ENCODE data around the gene VAPA.
"Not testable (repeated sequence)": the region's sequence is repeated elsewhere in the genome, so short reads cannot be mapped to it uniquely, and the experiment has no call there.

VAPA gene

DNA sequence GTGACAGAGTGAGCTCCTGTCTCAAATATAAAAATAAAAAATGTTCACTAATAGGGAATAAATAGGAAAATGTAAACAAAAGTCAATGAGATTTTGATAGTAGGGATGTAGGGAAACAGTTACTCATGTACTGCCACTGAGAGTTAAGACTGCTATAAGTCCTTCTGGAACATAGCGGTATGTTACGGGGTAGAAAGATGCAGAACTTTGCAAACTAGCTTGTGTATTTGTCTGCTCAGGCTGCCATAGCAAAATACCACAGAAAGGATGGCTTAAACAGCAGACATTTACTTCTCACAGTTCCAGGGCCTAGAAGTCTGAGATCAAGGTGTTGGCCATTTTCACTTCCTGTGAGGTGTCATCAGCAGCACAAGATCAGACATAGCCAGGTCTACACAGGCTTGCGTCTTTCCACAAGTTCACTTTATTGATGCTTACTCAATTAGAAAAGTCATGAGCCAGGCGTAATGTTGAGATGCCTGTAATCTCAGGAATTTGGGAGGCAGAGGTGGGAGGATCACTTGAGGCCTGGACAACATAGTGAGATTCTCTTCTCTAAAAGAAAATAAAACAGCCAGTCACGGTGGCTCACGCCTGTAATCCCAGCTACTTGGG, 19.3 kb upstream of the VAPA start:
- Histone ChIP-seq H3K27ac (ENCODE audit: low read depth, low read length, poor library complexity, severe bottlenecking) (no peak overlapping the region), H3K4me3 (ENCODE audit: low read depth, low read length, poor library complexity, severe bottlenecking) (no peak overlapping the region), H3K9me2 (ENCODE audit: low read depth, low read length) (no peaks in the 10 kb centered on the region), H2AFZ (ENCODE audit: low read length) (no peak overlapping the region), H3K4me2 (ENCODE audit: low read length) (no peak overlapping the region), H3K79me2 (ENCODE audit: insufficient read depth, low read length) (no peaks in the 10 kb centered on the region), H3F3A (ENCODE audit: insufficient read depth, low read length) (no peaks in the 10 kb centered on the region), H3K4me1 (ENCODE audit: insufficient read depth, low read length, severe bottlenecking) (no peaks in the 10 kb centered on the region), H3K9ac (ENCODE audit: low read length) (no peak overlapping the region), H3K36me3 (ENCODE audit: insufficient read depth, low read length) (no peaks in the 10 kb centered on the region), H3K9me3 (ENCODE audit: low read length) (no peaks in the 10 kb centered on the region), H3K27me3 (ENCODE audit: insufficient read depth, low read length) (no peaks in the 10 kb centered on the region; the same call in 1 of the 2 replicates), H4K20me1 (ENCODE audit: insufficient read depth, low read length) (no peaks in the 10 kb centered on the region)
- TF ChIP-seq, protein P1, sequence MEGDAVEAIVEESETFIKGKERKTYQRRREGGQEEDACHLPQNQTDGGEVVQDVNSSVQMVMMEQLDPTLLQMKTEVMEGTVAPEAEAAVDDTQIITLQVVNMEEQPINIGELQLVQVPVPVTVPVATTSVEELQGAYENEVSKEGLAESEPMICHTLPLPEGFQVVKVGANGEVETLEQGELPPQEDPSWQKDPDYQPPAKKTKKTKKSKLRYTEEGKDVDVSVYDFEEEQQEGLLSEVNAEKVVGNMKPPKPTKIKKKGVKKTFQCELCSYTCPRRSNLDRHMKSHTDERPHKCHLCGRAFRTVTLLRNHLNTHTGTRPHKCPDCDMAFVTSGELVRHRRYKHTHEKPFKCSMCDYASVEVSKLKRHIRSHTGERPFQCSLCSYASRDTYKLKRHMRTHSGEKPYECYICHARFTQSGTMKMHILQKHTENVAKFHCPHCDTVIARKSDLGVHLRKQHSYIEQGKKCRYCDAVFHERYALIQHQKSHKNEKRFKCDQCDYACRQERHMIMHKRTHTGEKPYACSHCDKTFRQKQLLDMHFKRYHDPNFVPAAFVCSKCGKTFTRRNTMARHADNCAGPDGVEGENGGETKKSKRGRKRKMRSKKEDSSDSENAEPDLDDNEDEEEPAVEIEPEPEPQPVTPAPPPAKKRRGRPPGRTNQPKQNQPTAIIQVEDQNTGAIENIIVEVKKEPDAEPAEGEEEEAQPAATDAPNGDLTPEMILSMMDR (IDR thresholded peaks at IDR 0.05; ENCODE audit: low read length), result no peak
- no peak for TF ChIP-seq EZH2 (IDR thresholded peaks at IDR 0.05; ENCODE audit: borderline replicate concordance, low read length)

DNA sequence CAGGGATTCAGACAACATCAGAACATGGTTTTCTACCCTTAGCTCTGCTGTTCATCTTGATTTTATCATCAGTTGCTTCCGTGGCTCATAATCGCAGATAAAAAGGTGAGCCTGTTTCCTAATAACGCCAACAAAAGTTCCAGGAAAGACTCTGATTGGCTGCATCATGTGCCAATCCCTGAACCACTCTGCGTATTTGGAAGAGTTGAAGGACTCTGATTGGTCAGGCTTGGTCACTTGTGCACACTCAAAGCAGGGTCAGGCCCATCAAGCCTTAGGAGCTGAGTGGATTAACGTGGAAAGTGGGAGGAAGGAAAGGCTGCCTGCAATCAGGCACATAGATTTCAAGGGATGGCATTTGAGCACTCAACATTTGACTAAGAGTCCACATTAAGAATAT, 16.7 kb upstream of the VAPA start:
- H3F3A ChIP-seq (ENCODE audit: insufficient read depth, low read length), result no peaks in the 10 kb centered on the region
- no peak overlapping the region for H3K27ac ChIP-seq (ENCODE audit: low read depth, low read length, poor library complexity, severe bottlenecking)
- H4K20me1 ChIP-seq (ENCODE audit: insufficient read depth, low read length), result no peaks in the 10 kb centered on the region
- H3K4me2 ChIP-seq (ENCODE audit: low read length), result no peak overlapping the region
- no peak overlapping the region for H3K4me3 ChIP-seq (ENCODE audit: low read depth, low read length, poor library complexity, severe bottlenecking)
- H3K27me3 ChIP-seq (ENCODE audit: insufficient read depth, low read length), result no peaks in the 10 kb centered on the region; the same call in 1 of the 2 replicates
- H2AFZ ChIP-seq (ENCODE audit: low read length), result no peak overlapping the region
- TF ChIP-seq, protein P1 (IDR thresholded peaks at IDR 0.05; ENCODE audit: low read length), result no peak
- TF ChIP-seq EZH2 (IDR thresholded peaks at IDR 0.05; ENCODE audit: borderline replicate concordance, low read length), result no peak
- H3K79me2 ChIP-seq (ENCODE audit: insufficient read depth, low read length), result no peaks in the 10 kb centered on the region
- no peaks in the 10 kb centered on the region for H3K4me1 ChIP-seq (ENCODE audit: insufficient read depth, low read length, severe bottlenecking)
- H3K36me3 ChIP-seq (ENCODE audit: insufficient read depth, low read length), result no peaks in the 10 kb centered on the region
- H3K9me3 ChIP-seq (ENCODE audit: low read length), result no peaks in the 10 kb centered on the region
- H3K9ac ChIP-seq (ENCODE audit: low read length), result no peak overlapping the region
- no peaks in the 10 kb centered on the region for H3K9me2 ChIP-seq (ENCODE audit: low read depth, low read length)

DNA sequence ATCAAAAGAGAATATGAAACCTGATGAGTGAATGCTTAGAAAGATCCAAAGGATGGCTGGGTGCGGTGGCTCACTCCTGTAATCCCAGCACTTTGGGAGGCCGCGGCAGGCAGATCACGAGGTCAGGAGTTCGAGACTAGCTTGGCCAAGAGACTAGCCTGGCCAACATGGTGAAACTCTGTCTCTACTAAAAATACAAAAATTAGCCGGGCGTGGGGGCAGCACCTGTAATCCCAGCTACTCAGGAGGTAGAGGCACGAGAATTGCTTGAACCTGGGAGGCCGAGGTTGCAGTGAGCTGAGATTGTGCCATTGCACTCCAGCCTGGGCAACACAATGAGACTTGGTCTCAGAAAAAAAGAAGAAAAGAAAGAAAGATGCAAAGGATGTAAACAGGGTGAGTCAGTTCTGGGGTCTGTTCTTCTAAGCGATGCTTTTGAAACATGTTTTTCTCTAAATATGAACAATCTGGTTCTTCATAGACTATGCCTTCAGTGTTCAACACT, 16.0 kb upstream of the VAPA start:
- not testable (repeated sequence) for H3K4me3 ChIP-seq (ENCODE audit: low read depth, low read length, poor library complexity, severe bottlenecking); H2AFZ ChIP-seq (ENCODE audit: low read length); H3F3A ChIP-seq (ENCODE audit: insufficient read depth, low read length); H3K9me2 ChIP-seq (ENCODE audit: low read depth, low read length); H3K9ac ChIP-seq (ENCODE audit: low read length); H3K27me3 ChIP-seq (ENCODE audit: insufficient read depth, low read length); H3K4me2 ChIP-seq (ENCODE audit: low read length); H3K79me2 ChIP-seq (ENCODE audit: insufficient read depth, low read length); H3K4me1 ChIP-seq (ENCODE audit: insufficient read depth, low read length, severe bottlenecking); H4K20me1 ChIP-seq (ENCODE audit: insufficient read depth, low read length); H3K36me3 ChIP-seq (ENCODE audit: insufficient read depth, low read length); H3K27ac ChIP-seq (ENCODE audit: low read depth, low read length, poor library complexity, severe bottlenecking); H3K9me3 ChIP-seq (ENCODE audit: low read length)

Data from OCI-LY1 (cell line).